ENCODE results near the gene AGAP1.

AGAP1 gene

DNA sequence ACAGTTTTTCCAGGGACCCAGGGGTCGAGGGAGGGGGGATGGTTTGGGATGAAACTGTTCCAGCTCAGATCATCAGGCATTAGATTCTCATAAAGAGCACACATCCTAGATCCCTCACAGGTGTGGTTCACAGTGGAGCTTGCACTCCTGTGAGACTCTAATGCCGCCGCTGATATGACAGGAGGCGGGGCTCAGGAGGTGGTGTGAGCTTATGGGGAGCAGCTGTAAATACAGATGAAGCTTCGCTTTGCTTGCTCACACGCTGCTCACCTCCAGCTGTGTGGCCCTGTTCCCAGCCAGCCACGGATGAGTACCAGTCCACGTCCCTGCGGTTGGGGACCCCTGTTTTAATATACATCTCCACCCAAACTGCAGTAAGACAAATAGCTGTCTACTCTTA, 204.2 kb downstream of the AGAP1 start:
- no peaks in the 10 kb centered on the region for H3K36me3 ChIP-seq (replicated peaks)
- H3K27me3 ChIP-seq (replicated peaks): no peaks in the 10 kb centered on the region
- TF ChIP-seq, protein P1, sequence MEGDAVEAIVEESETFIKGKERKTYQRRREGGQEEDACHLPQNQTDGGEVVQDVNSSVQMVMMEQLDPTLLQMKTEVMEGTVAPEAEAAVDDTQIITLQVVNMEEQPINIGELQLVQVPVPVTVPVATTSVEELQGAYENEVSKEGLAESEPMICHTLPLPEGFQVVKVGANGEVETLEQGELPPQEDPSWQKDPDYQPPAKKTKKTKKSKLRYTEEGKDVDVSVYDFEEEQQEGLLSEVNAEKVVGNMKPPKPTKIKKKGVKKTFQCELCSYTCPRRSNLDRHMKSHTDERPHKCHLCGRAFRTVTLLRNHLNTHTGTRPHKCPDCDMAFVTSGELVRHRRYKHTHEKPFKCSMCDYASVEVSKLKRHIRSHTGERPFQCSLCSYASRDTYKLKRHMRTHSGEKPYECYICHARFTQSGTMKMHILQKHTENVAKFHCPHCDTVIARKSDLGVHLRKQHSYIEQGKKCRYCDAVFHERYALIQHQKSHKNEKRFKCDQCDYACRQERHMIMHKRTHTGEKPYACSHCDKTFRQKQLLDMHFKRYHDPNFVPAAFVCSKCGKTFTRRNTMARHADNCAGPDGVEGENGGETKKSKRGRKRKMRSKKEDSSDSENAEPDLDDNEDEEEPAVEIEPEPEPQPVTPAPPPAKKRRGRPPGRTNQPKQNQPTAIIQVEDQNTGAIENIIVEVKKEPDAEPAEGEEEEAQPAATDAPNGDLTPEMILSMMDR (IDR thresholded peaks at IDR 0.05; ENCODE audit: low read depth, low read length, missing control alignments): no peak
- H3K27ac ChIP-seq: no peak overlapping the region
- in situ Hi-C loops (cut with HindIII; ENCODE audit: low pct_ligation_motif_present, low sequenced_read_pairs): no loop called here
- DNase-seq: no peak
- no peak overlapping the region for H3K4me3 ChIP-seq (ENCODE audit: low read depth, low read length)

DNA sequence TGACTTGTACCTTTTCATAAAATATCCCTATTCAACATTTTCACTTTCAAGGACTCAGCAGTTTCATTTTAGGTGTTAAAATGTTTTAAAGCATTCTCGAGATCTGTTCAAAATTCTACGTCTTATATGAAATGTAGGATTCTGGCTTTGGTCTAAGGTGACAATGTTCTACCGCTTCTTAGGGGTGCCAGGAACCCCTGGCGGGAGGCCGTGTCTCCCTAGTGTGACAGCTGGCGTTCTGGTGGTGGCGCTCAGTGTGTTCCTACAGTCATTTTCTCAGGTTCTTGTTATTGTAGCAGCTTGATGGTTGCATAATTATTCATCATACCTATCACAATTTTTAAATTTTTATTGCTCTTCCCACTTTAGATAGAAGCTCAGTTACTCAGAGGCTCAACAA, 204.6 kb downstream of the AGAP1 start:
- H3K27ac ChIP-seq: no peak overlapping the region
- H3K27me3 ChIP-seq (replicated peaks): no peaks in the 10 kb centered on the region
- H3K4me3 ChIP-seq (ENCODE audit: low read depth, low read length): no peak overlapping the region
- no peak for DNase-seq
- TF ChIP-seq, protein P1 (IDR thresholded peaks at IDR 0.05; ENCODE audit: low read depth, low read length, missing control alignments): no peak
- H3K36me3 ChIP-seq (replicated peaks): no peaks in the 10 kb centered on the region
- in situ Hi-C loops (cut with HindIII; ENCODE audit: low pct_ligation_motif_present, low sequenced_read_pairs): no loop called here

DNA sequence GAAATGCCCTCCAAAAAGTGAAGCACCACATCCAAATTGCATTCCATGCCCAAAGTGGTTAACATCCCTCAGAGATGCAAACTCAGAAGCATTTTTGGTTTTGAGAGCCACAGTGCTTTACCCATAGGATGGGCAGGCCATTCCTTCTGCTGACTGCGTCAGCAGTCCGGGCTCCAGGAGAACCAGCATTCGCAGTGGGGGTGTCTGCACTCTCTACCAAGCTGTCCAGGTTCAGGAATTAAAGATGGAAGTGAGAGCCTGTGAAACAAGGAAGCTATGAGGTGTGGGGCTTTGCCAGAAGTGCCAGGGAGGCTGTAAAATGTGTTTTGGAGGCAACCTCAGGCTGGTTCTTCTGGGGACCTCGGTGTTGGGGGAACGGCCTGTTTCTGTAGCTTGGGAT, 205.7 kb downstream of the AGAP1 start:
- DNase-seq: no peak
- in situ Hi-C loops (cut with HindIII; ENCODE audit: low pct_ligation_motif_present, low sequenced_read_pairs): no loop called here
- no peaks in the 10 kb centered on the region for H3K27me3 ChIP-seq (replicated peaks)
- H3K27ac ChIP-seq: no peak overlapping the region
- H3K36me3 ChIP-seq (replicated peaks): no peaks in the 10 kb centered on the region
- H3K4me3 ChIP-seq (ENCODE audit: low read depth, low read length): no peak overlapping the region
- TF ChIP-seq, protein P1 (IDR thresholded peaks at IDR 0.05; ENCODE audit: low read depth, low read length, missing control alignments): no peak

DNA sequence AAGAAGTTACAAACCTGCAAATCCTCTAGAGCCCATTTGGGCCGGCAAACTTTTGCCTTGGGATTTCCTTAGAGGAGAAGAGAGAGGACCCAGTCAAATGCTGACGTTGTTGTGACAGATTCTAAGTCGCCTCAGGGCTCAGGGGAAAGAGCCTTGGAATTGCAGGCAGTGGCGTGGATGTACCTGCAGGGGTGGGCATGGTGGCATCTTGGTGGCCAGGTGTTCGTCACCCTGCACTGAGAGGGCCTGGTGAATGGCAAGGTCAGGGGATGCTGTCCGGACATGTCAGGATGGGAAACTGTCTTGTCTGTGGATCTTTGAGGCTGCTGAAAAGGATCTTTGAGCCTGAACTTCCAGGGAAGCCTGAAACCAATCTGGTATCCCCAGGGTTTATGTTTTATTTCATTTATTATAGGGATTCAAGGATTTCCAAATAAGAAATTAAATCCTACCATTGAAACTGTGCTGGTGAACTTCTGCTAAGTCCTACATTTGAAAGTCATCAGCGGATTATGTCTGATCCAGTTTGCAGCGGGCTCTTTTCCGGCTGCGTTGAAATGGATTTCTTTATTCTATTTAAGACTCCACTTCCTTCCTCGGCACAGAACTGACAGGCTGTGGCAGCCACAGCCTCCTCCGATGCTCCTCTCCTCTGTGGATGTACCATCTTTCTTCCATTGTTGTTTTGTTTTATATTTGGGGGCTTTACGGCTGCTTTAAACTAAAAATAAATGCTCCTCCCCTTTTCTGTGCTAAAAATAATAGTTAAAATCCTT, 207.6 kb downstream of the AGAP1 start:
- H3K36me3 ChIP-seq (replicated peaks): no peaks in the 10 kb centered on the region
- no peak overlapping the region for H3K27ac ChIP-seq
- DNase-seq: no peak
- H3K4me3 ChIP-seq (ENCODE audit: low read depth, low read length): no peak overlapping the region
- TF ChIP-seq, protein P1 (IDR thresholded peaks at IDR 0.05; ENCODE audit: low read depth, low read length, missing control alignments): no peak
- no peaks in the 10 kb centered on the region for H3K27me3 ChIP-seq (replicated peaks)
- in situ Hi-C loops (cut with HindIII; ENCODE audit: low pct_ligation_motif_present, low sequenced_read_pairs): no loop called here

- no peak for DNase-seq
- in situ Hi-C loops (cut with HindIII; ENCODE audit: low pct_ligation_motif_present, low sequenced_read_pairs): no loop called here
- no peaks in the 10 kb centered on the region for H3K36me3 ChIP-seq (replicated peaks)
- no peaks in the 10 kb centered on the region for H3K27me3 ChIP-seq (replicated peaks)
- TF ChIP-seq, protein P1 (IDR thresholded peaks at IDR 0.05; ENCODE audit: low read depth, low read length, missing control alignments): no peak
- no peak overlapping the region for H3K4me3 ChIP-seq (ENCODE audit: low read depth, low read length)
- H3K27ac ChIP-seq: no peak overlapping the region
Measured at GRCh38 chr2:235702186-235702585, 208.3 kb downstream of the AGAP1 start.

Data from brain microvascular endothelial cell (primary cell).